HG03521 (cell line): ENCODE results near the gene RHAG.

Experiments
- ATAC-seq: cut with Tn5 transposase; IDR thresholded peaks from one replicate; pipeline ENCODE4 v1.9.1; 2021; ENCODE audit warnings: mild to moderate bottlenecking, moderate library complexity; ENCODE audit not compliant: unreplicated experiment

Gene RHAG

DNA sequence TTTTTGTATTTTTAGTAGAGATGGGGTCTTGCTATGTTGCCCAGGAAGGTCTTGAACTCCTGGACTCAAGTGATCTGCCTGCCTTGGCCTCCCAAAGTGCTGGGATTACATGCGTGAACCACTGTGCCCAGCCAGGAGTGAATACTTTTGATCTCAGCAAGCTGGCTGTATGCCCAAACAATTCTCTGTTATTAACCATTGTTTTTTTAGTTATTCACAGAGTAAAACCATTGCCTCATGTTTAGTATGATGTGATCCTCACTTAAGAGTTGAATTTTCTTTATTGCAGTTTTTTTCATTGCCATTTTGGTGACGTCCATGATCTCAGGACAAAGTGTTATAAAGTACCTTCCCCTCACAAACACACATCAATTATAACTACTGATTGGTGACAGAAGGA is 71.4 kb downstream of the RHAG start:
- ATAC-seq: no peak

GRCh38 chr6:49564552-49564951 is 72.1 kb downstream of the RHAG start:
- ATAC-seq: no peak

- ATAC-seq: no peak
These were observed 73.4 kb downstream of the RHAG start for GRCh38 chr6:49563006-49563886.

- no peak for ATAC-seq
These were observed 78.4 kb downstream of the RHAG start for GRCh38 chr6:49558238-49558637.

DNA sequence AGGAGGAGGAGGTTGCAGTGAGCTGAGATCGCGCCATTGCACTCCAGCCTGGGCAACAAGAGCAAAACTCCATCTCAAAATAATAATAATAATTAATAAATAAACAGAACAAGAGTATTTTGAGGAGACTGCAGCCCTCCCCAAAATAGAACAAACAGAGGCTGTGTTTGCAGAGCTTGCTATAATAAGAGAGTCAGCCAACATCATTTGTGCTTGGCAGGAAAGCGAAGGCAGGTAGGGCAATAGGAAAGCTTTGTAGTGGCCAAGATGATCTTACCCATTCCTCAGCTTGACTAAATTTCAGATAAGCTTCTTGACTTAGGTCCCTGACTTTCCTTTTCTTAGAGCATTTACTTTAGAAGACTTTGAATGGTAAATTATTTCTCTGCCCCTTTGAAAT is 79.5 kb downstream of the RHAG start:
- ATAC-seq: no peak

- ATAC-seq: no peak
These were observed 80.2 kb downstream of the RHAG start for GRCh38 chr6:49556429-49556837.

DNA sequence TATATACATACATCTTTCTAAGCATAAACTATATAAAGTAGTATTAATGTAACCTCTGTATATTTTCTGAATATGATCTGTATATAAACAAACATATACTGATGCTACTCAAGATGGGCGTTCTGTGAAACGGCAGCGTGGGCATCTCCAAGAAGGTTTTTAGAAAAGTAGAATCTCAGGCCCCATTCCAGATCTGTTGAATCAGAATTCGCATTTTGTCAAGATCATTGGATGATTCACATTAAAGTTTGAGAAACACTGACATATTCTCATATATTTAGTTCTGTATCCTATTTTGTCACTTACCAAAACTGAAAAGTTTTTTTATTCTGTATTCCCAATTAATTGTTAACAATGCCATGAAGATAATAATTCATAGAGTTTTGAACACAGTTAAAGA is 80.7 kb downstream of the RHAG start:
- no peak for ATAC-seq
